AG09319 (cell line): ENCODE results near the gene S100B.

Experiments used
- DNase-seq: peaks from one replicate; pipeline ENCODE4 v3.0.0-alpha.2; 2010; ENCODE audit warnings: low read depth; ENCODE audit errors: extremely low read depth
- TF ChIP-seq, protein P1 (sequence below): IDR thresholded peaks from 2 replicates; pipeline ENCODE4 v1.5.1; 2011; ENCODE audit warnings: low read depth, mild to moderate bottlenecking, inconsistent platforms, low read length, moderate library complexity

Gene S100B

DNA sequence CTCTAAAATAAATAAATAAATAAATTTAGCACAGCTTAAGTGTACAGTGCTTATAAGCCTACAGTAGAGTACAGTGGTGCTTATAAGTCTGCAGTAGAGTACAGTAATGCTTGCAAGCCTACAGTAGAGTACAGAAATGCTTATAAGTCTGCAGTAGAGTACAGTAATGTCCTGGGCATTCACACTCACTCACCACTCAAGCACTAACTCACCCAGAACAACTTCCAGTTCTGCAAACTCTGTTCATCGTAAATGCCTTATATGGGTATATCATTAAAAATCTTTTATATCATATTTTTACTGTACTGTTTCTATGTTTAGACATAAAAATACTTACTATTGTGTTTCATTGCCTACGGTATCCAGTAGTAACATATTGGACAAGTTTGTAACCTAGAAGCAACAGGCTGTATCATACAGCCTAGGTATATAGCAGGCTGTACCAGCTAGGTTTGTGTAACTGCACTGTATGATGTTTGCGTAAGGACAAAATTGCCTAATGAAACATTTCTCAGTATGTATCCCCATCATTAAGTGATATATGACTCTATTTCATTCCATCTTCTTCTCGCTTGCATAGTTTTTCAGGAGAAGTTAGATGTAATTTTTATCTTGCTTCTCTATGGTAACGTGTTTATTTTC, 14.0 kb upstream of the S100B start:
- TF ChIP-seq, protein P1, sequence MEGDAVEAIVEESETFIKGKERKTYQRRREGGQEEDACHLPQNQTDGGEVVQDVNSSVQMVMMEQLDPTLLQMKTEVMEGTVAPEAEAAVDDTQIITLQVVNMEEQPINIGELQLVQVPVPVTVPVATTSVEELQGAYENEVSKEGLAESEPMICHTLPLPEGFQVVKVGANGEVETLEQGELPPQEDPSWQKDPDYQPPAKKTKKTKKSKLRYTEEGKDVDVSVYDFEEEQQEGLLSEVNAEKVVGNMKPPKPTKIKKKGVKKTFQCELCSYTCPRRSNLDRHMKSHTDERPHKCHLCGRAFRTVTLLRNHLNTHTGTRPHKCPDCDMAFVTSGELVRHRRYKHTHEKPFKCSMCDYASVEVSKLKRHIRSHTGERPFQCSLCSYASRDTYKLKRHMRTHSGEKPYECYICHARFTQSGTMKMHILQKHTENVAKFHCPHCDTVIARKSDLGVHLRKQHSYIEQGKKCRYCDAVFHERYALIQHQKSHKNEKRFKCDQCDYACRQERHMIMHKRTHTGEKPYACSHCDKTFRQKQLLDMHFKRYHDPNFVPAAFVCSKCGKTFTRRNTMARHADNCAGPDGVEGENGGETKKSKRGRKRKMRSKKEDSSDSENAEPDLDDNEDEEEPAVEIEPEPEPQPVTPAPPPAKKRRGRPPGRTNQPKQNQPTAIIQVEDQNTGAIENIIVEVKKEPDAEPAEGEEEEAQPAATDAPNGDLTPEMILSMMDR: no peak
- DNase-seq: no peak

- DNase-seq: no peak
- TF ChIP-seq, protein P1: no peak
Measured at GRCh38 chr21:46617267-46618051, 12.6 kb upstream of the S100B start.

- no peak for DNase-seq
- TF ChIP-seq, protein P1: no peak
Measured at GRCh38 chr21:46616656-46617055, 11.8 kb upstream of the S100B start.

- no peak for DNase-seq
- TF ChIP-seq, protein P1: no peak
Measured at GRCh38 chr21:46616050-46616449, 11.2 kb upstream of the S100B start.

DNA sequence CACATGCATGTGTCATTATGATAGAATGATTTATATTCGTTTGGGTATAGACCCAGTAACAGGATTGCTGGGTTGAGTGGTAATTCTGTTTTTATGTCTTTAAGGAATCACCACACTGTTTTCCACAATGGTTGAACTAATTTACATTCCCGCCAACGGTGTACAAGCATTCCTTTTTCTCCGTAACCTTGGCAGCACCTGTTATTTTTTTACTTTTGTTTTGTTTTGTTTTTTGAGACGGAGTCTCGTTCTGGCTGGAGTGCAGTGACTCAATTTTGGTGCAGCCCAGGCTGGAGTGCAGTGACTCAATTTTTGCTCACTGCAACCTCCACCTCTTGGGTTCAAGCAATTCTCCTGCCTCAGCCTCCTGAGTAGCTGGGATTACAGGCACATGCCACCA, 8.5 kb upstream of the S100B start:
- TF ChIP-seq, protein P1: no peak

DNA sequence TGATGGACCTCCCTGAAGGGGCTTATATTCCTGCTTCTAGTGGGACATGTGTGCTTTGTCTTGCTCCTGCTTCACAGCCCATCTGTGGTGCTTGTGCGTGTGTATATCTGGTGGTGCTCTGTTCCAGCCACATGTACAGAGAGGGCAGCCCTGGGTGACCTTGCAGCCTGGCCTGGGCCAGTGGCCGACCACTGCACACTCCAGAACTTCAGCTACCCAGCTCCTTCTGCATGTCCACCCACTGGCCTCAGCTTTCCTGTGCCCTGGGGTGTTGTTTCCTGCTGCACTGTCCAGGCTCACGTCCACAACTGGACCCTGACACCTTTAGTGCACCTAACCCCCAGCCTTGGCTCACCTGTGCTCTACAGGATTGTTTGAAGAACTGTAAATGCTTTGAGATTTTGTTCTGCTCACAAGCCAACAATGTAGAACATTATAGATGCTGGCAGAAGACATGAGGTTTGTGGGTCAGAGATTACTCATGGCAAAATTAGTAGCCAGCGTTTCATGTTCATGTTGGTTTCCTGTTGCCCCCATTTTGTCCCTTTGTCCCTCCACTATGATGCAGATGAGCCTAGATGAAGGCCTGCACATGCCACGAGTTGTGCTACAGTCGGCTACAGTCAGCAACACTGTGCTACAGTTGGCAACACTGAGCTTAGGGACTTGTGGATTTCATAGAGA, 5.3 kb upstream of the S100B start:
- TF ChIP-seq, protein P1: no peak

More for the DNA sequence above, 8.5 kb upstream of the S100B start:
- no peak for DNase-seq

GRCh38 chr21:46608672-46609111, 3.8 kb upstream of the S100B start:
- DNase-seq: no peak
- TF ChIP-seq, protein P1: no peak

More for the DNA sequence above, 5.3 kb upstream of the S100B start:
- DNase-seq: no peak
